HG03565 (cell line): ENCODE data around the gene VASP.

ENCODE experiments used
- ATAC-seq: cut with Tn5 transposase; IDR thresholded peaks from one replicate; pipeline ENCODE4 v1.9.1; 2021; ENCODE audit warnings: mild to moderate bottlenecking, moderate library complexity; ENCODE audit not compliant: unreplicated experiment

Gene VASP

GRCh38 chr19:45506989-45507871 is at the start of gene VASP:
Gene VASP (plus strand): TSS chr19:45507479. CDS start chr19:45507772, 293 bp downstream.
- peak; percentile 58 for ATAC-seq

GRCh38 chr19:45457776-45458175 is 49.5 kb upstream of the VASP start:
- no peak for ATAC-seq

- no peak for ATAC-seq
Measured at GRCh38 chr19:45460807-45461347, 46.4 kb upstream of the VASP start.

- no peak for ATAC-seq
Measured at GRCh38 chr19:45462174-45462573, 45.1 kb upstream of the VASP start.

- no peak for ATAC-seq
Measured at GRCh38 chr19:45463241-45463640, 44.0 kb upstream of the VASP start.

- no peak for ATAC-seq
Measured at GRCh38 chr19:45464274-45464673, 43.0 kb upstream of the VASP start.

- no peak for ATAC-seq
Measured at GRCh38 chr19:45464852-45465441, 42.3 kb upstream of the VASP start.

- ATAC-seq, result no peak
Measured at GRCh38 chr19:45467115-45467455, 40.2 kb upstream of the VASP start.

- peak; percentile 28 for ATAC-seq
Measured at GRCh38 chr19:45467456-45468158, 39.7 kb upstream of the VASP start, which contains the start of gene FOSB. Gene FOSB (plus strand): TSS chr19:45467996. CDS start chr19:45468587, 591 bp downstream.

- no peak for ATAC-seq
Measured at GRCh38 chr19:45468159-45468651, 39.1 kb upstream of the VASP start.

- no peak for ATAC-seq
Measured at GRCh38 chr19:45468803-45469131, 38.5 kb upstream of the VASP start.

- peak; percentile 49 for ATAC-seq
Measured at GRCh38 chr19:45469132-45469944, 37.9 kb upstream of the VASP start.

- no peak for ATAC-seq
Measured at GRCh38 chr19:45469945-45470761, 37.1 kb upstream of the VASP start.

- ATAC-seq, result no peak
Measured at GRCh38 chr19:45470762-45471081, 36.6 kb upstream of the VASP start.

- ATAC-seq, result no peak
Measured at GRCh38 chr19:45471111-45471930, 36.0 kb upstream of the VASP start.

- ATAC-seq, result no peak
Measured at GRCh38 chr19:45471931-45472562, 35.2 kb upstream of the VASP start.

- ATAC-seq, result no peak
Measured at GRCh38 chr19:45472563-45473366, 34.5 kb upstream of the VASP start.

GRCh38 chr19:45473367-45473681 is 34.0 kb upstream of the VASP start:
- ATAC-seq, result no peak
